NCI-H2196 (cell line): Measurements from ENCODE around the gene USP6.
"Not testable (repeated sequence)": the region's sequence is repeated elsewhere in the genome, so short reads cannot be mapped to it uniquely, and the experiment has no call there.

Source experiments
- DNase-seq: peaks from one replicate; lab custom pipeline; 2025; ENCODE audit not compliant: unreplicated experiment; lab: John Stamatoyannopoulos, UW

Gene USP6

DNA sequence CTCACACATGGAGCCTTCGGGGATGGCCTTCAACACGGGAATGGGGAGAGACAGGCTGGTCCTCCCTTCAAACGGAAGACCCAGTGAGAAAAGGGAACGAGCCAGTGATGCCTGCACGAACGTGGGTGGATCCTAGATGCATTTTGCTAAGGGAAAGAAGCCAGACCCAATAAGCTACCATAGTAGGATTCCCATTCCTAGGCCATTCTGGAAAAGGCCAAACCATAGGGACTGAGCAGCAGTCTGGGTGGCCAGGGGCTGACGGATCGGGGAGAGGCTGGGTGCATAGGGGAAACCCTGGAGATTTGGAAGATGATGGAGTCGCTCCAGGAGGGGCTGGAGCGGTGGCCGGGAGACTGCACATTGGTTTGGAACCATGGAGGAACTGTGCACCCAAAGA is 18.7 kb downstream of the USP6 start:
- not testable (repeated sequence) for DNase-seq

DNA sequence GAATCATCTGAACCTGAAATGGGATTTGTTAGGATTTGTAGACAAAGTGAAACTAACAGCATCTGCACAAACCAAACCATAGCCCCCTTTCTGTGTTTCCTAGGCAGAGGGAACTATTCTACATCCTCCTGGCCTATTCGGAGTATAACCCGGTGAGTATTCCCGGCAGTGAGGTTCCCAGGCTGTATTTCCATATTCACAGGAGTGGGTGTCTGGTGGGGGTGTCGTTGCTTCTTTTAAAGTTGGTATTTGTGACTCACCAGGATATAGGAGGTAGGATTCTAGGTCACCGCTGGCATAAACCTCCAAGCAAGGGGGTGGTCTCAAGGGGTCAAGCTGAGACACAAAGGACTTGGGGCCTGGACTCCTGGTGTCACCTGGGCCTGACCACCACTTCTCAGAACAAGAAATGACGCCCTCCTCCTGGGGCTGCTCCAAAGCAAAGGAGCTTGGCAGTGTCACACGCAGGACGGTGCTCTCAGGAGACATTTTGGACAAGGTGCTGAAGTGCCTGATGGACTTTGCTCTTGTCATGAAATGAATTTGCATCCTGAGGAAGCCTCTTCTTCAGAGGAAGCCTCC is 19.4 kb downstream of the USP6 start:
- DNase-seq, result not testable (repeated sequence)

DNA sequence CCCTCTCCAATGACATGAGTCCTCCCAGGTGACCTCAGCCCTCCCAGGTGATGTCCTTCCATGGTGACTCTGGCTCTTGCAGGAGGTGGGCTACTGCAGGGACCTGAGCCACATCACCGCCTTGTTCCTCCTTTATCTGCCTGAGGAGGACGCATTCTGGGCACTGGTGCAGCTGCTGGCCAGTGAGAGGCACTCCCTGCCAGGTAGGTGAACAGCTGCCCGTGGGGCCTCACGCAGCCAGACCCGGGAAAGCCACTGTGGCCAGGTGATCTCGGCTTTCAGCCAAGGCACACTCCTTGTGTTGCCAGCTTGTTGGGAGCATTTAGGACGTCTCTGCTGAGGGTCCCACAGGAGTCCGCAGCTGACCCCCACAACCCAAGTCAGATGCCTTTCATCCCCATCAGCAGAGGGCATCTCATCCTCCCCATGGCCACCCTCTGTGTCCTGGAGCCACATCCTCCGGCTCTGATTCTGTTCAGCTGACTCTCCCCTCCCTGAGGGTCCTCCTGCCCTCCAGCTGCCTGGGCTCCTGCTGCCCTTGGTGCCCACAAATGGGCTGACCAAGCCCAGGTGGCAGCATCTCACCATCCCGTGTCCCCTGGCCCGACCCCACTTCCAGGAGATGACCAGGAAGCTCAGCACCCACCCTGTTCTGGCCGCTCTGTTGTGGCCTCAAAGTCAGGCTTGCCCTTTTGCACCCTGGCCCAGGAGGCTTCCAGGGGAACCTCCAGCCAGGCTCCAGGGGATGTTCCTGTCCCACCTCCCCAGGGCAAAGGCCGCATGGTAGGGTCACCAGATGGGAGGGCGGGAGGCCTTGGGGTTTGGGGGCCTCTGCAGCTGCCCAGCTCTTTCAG is 20.1 kb downstream of the USP6 start:
- no peak for DNase-seq

- not testable (repeated sequence) for DNase-seq
Observed at GRCh38 chr17:5136580-5137412, 21.0 kb downstream of the USP6 start.

- DNase-seq, result not testable (repeated sequence)
Observed at GRCh38 chr17:5137511-5138197, 21.8 kb downstream of the USP6 start.

- DNase-seq, result not testable (repeated sequence)
Observed at GRCh38 chr17:5138198-5138544, 22.3 kb downstream of the USP6 start.

DNA sequence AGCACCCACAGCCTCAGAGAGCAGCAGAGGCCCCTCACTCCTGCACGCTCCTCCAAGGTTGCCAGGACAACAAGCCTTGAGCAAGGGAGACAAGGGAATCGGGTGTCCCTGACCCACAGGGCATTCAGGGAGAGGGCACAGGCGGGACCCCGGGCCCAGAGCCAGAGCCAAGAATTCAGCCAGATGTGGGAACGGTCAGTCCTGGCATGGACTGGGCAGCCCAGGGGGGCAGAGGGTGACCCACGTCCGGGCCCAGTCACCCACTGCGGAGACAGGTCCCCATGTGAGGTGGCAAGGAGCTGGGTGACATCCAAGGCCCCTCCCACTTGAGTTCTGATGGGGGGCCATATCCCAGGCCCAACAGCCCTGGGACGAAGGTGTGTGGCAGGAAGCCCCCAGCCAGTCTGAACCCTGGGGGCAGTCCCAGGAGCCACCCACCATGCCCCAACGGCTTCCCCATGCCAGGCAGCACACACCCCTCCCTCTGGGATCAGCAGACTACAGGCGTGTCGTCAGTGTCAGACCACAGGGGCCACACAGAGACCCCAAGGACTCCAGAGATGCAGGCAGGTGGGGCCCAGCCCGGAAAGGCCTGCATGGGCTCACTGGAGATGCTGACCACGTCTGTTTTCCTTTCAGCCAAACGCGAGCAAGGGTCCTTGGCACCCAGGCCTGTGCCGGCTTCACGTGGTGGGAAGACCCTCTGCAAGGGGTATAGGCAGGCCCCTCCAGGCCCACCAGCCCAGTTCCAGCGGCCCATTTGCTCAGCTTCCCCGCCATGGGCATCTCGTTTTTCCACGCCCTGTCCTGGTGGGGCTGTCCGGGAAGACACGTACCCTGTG is 23.0 kb downstream of the USP6 start:
- DNase-seq, result no peak

GRCh38 chr17:5139458-5139732 is 23.6 kb downstream of the USP6 start:
- no peak for DNase-seq

DNA sequence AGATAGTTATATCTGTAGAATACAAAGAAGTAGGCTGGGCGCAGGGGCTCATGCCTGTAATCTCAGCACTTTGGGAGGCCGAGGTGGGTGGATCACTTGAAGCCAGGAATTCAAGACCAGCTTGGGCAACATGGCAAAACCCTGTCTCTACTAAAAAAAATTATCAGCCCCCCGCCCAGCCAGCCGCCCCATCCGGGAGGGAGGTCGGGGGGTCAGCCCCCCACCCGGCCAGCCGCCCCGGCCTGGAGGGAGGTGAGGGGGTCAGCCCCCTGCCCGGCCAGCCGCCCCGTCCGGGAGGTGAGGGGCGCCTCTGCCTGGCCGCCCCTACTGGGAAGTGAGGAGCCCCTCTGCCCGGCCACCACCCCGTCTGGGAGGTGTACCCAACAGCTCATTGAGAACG is 27.0 kb downstream of the USP6 start:
- DNase-seq, result not testable (repeated sequence)

- not testable (repeated sequence) for DNase-seq
Observed at GRCh38 chr17:5146122-5146521, 30.3 kb downstream of the USP6 start.

DNA sequence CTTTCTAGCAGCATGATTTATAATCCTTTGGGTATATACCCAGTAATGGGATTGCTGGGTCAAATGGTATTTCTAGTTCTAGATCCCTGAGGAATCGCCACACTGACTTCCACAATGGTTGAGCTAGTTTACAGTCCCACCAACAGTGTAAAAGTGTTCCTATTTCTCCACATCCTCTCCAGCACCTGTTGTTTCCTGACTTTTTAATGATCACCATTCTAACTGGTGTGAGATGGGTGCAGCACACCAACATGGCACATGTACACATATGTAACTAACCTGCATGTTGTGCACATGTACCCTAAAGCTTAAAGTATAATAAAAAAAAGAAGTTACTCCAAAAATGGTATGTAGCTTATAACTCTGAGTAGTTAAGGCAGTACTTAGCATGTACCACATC is 44.9 kb downstream of the USP6 start:
- DNase-seq, result not testable (repeated sequence)

DNA sequence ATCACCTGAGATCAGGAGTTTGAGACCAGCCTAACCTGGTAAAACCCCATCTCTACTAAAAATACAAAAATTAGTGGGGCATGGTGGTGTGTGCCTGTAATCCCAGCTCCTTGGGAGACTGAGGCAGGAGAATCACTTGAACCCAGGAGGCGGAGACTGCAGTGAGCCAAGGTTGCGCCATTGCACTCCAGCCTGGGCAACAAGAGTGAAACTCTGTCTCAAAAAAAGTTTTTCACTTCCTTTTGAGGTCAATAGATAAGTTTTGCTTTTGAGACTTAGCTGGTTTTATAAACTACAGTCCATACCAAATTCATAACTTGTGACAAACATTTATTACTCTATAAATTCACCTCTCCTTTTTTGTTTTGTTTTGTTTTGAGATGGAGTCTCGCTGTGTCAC is 46.0 kb downstream of the USP6 start:
- DNase-seq, result not testable (repeated sequence)

- DNase-seq, result no peak
Observed at GRCh38 chr17:5164436-5164835, 48.6 kb downstream of the USP6 start.

- not testable (repeated sequence) for DNase-seq
Observed at GRCh38 chr17:5165791-5166564, 50.1 kb downstream of the USP6 start.

DNA sequence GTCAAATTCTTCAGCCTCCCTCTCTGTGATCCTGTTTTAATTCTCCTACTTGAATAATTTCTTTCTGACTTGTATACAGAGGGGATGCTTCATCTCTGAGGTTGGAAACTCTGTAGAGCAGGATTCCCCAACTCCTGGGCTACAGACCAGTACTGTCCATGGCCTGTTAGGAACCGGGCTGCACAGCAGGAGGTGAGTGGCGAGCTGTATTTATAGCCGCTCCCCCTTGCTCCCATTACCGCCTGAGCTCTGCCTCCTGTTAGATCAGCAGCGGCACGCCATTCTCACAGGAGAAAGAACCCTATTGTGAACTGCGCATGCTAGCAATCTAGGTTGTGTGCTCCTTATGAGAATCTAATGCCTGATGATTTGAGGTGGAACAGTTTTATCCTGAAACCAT is 59.2 kb downstream of the USP6 start:
- DNase-seq, result not testable (repeated sequence)

DNA sequence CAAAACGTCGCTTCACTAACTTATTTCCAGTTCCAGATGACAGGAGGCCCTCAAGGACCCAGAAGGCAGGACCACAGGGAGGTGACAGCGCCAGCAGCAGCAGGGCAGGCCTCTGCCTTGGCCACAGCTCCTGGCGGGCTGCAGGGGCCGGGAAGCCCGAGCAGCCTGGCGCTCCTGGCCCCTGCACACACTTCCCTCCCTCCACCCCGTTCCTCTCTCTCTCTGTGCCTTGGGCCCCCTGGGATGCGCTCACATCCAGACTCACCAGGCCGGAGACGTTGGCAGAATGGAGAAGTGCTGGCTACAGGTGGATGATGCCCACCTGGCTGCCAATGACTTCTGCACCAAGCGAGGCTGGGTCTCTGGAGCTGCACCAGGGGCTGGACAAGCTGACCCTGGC is 63.2 kb downstream of the USP6 start:
- DNase-seq, result no peak

DNA sequence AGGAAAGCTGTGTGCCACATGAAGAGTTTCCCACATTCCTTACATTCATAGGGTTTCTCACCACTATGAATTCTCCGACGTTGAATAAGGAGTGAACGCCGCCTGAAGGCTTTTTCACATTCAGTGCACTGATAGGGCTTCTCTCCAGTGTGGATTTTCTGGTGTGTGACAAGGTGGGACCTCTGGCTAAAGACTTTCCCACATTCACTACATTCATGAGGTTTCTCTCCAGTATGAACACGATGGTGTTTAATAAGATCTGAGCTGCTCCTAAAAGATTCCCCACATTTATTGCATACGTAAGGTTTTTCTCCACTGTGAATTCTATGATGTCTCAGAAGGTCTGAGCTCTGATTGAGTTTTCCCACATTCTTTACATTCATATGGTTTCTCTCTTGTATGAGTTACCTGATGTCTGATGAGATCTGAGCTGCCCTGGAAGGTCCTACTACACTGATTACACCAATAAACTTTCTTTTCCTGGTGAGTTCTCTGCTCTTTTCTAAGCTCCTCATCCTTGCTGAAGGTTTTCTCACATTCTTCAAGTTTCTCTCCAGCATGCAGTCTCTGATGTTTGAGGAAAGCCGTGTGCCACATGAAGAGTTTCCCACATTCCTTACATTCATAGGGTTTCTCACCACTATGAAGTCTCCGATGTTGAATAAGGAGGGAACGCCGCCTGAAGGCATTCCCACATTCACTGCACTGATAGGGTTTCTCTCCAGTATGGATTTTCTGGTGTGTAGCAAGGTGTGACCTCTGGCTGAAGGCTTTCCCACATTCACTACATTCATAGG is 65.9 kb downstream of the USP6 start:
- DNase-seq, result no peak

GRCh38 chr17:5182597-5183409 is 67.0 kb downstream of the USP6 start:
- no peak for DNase-seq
